Fibroblast of villous mesenchyme (primary cell): ENCODE measurements around the gene C8A. TPM values are rescaled to one million over a fixed set of nuclear protein-coding genes. Genes with fewer than 3 reads are reported as not detected.

Experiments
- DNase-seq: peaks from one replicate; pipeline ENCODE4 v3.0.0-alpha.2; 2010; ENCODE audit warnings: low read depth
- H3K4me3 ChIP-seq: 2 replicates; pipeline ENCODE4 v1.5.1; 2011; ENCODE audit warnings: low read depth, mild to moderate bottlenecking, low read length
- total RNA-seq: library from RNA; depleted of rRNA; stranded (reverse); fragments of >200 nt; gene quantifications from 2 replicates; pipeline ENCODE4 v1.2.3, GENCODE V29; 2012
- TF ChIP-seq, protein P1 (sequence below): IDR thresholded peaks from 2 replicates; pipeline ENCODE4 v1.5.1; 2012; ENCODE audit warnings: low read depth, mild to moderate bottlenecking, low read length; ENCODE audit not compliant: insufficient read depth

The C8A gene
- total RNA-seq, 1 donor, result not detected

- TF ChIP-seq, protein P1, sequence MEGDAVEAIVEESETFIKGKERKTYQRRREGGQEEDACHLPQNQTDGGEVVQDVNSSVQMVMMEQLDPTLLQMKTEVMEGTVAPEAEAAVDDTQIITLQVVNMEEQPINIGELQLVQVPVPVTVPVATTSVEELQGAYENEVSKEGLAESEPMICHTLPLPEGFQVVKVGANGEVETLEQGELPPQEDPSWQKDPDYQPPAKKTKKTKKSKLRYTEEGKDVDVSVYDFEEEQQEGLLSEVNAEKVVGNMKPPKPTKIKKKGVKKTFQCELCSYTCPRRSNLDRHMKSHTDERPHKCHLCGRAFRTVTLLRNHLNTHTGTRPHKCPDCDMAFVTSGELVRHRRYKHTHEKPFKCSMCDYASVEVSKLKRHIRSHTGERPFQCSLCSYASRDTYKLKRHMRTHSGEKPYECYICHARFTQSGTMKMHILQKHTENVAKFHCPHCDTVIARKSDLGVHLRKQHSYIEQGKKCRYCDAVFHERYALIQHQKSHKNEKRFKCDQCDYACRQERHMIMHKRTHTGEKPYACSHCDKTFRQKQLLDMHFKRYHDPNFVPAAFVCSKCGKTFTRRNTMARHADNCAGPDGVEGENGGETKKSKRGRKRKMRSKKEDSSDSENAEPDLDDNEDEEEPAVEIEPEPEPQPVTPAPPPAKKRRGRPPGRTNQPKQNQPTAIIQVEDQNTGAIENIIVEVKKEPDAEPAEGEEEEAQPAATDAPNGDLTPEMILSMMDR, result no peak
- no peak for DNase-seq
- no peak overlapping the region for H3K4me3 ChIP-seq
These were observed 4.7 kb downstream of the C8A start for GRCh38 chr1:56859287-56859686.

DNA sequence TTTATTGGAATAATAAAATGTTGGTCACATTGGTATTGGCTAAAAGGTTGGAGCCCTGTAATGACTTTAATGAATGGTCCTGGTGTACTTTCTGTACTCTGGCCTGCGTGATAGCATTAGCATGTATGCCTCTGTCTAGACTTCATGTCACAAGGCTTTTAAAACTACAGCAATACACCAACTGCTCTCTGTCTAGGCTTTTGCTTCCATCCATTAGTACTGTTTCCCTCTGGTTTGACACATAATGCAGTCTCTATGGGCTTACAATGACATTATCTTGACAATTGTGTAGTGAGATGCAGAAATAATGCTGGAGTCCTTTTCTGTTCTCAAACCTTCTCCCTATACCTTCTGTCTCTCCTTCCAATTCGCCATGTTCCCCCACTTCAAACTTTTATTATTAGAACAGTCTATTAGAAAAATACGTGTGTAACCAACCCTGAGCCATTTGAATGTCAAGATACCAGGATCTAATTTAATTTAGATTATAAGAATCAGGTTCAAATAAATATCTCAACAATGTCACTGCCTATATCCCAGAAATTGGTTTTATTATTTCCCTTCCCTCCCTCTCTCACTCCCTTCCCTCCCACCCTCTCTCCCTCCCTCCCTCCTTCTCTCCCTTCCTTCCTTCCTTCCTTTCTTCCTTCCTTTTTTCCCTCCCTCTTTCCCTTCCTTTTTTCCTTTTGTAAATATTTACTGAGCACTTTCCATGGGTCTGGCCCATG lies 8.8 kb downstream of the C8A start:
- no peak for DNase-seq
- TF ChIP-seq, protein P1, result no peak
- no peak overlapping the region for H3K4me3 ChIP-seq

DNA sequence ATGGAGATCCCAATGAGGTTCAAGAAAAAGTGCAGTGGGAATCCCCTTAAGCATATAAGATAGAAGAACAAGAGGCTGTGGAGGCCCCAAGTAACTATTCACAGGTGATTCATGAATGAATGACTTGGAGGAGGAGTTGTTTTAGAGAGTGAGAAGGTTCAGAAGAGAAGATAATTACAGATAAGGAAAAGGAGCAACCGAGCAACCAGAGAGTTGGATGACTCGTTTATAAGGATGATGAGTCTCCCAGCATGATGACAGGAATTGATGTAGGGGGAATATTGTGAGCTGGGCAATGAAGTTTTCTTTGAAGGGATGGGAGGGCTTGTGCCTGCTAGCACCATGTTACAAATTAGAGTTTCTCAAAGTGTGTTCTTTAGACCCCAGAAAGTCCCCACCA lies 9.8 kb downstream of the C8A start:
- TF ChIP-seq, protein P1, result no peak
- H3K4me3 ChIP-seq, result no peak overlapping the region
- DNase-seq, result no peak

DNA sequence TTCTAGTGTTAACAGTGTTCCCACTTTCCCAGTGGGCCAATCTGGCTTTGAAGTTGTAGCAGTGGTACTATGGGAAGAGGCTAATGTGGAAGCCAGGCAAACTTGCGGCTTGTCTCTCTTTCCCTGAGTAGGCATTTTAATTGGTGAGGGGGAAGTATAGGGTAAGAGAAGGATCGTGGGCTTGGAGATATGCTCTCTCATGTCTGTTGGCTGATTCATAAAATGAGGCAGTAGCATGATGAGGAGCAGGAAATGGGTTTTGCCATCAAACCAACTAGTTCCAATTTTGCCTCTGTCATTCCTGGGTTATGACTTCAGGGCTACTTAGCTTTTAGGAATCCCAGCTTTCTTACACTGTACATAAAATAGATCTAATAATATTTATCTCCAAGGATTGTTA lies 12.1 kb downstream of the C8A start:
- TF ChIP-seq, protein P1, result no peak
- H3K4me3 ChIP-seq, result no peak overlapping the region
- DNase-seq, result no peak

- TF ChIP-seq, protein P1, result no peak
- H3K4me3 ChIP-seq, result no peak overlapping the region
- DNase-seq, result no peak
These were observed 12.9 kb downstream of the C8A start for GRCh38 chr1:56867491-56867890.

DNA sequence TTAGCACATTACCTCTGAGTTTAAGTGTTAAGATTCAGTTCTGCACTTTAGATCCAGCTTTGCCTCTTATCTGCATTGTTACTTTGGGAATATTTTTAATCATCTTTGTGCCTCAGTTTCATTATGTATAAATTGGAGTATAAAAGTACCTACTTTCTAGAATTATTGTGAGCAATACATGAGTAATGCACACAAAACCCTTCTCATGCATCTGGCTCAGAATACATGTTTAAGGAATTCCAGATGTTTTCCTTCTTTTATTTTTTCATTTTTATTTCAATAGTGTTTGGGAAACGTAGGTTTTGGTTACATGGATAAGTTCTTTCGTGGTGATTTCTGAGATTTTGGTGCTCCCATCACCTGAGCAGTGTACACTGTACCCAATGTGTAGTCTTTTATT lies 14.2 kb downstream of the C8A start:
- DNase-seq, result no peak
- no peak overlapping the region for H3K4me3 ChIP-seq

GRCh38 chr1:56872597-56872996 lies 18.0 kb downstream of the C8A start:
- TF ChIP-seq, protein P1, result no peak
- DNase-seq, result no peak
- H3K4me3 ChIP-seq, result no peak overlapping the region

More for the DNA sequence above, 14.2 kb downstream of the C8A start:
- TF ChIP-seq, protein P1, result no peak
